GM21528 (cell line): Measurements from ENCODE around the gene SLC6A7.

ENCODE experiments used
- ATAC-seq: cut with Tn5 transposase; IDR thresholded peaks from one replicate; pipeline ENCODE4 v1.9.1; 2021; ENCODE audit warnings: mild to moderate bottlenecking, moderate library complexity; ENCODE audit not compliant: unreplicated experiment, low FRiP score

SLC6A7 gene

DNA sequence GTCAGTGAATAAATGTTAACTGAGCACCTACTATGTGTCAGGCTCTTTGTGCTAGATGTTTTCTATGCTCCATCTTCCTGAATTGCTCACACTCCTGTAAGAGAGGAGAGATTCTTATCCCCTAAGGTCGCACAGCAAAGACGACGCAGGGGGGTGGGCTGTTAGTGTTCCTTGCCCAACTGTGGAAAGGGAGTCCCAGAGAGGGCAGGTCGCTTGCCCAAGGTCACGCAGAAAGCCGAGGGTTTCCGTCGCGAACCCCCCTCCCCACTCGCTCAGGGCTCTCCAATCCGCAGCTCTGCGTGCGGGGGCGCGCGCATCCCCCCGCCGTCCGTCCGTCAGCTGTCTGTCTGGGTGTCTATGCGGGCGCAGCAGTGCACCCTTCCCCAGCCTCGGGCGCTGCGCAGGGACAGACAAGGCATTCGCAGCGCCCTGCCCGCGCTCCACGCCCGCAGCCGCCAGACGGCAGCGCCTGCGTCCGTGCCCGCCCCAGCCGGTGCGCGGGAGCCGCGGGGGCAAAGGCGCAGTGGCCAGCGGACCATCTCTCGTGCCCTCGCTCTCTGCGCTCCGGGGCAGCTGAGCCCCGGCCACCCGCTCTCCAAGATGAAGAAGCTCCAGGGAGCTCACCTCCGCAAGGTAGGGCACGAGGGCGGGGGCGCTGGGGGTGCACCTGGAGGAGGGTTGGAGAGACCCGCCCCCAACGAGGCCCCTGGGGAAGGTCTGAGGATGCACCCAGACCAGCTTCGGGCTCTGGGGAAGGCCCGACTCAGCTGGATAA is at the start of gene SLC6A7:
TSS of gene SLC6A7 (plus strand) at position 335 of the 775 bp plus-strand sequence. CDS start at position 601, 266 bp downstream.
- ATAC-seq = no peak

DNA sequence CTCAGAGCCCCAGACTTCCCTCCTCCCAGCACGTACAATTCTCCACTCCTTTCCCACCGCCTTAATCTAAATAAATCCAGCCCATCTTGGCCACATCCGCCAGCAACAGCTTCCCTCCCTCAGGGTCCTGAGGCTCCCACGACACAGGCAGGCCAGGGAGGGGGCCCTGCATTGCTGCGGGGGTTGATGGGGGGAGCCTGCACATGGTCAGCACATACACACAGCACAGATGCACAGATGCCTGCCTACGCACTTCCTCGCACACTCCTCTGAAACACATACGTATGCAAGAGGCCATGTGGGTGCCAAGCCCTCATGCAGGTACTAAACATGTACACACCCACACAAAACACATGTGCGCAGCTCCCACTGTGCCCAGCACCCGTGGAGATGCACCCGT is 49.0 kb upstream of the SLC6A7 start:
- ATAC-seq = no peak

DNA sequence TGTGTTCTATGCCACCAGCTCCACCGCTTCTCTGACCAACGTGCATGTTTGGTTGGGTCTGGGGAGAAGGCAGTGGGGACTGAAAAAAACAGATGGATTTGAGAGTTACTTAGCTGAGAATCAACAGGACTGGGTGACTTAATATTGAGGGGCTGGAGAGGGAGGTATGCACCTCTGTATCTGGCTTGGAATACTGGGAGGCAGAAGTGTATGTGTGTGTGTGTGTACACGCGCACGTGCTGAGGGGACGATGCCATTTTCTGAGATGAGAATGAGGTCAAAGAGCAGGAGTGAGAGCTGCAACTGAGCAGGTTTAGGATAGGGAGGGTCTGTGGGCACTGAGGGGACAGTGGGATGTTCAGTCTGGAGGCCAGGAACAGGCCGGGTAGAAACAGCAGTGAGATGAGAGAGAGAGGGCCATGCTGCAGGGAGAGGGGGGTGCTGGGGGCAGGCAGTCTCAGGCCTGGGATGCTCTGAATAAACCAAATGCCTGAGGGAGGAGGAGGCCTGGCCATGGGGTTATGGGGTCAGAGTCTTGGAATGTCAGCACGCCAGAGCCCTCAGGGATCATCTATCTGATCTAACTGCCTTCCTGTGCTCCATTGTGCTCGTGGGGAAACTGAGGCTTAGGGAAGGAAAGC is 48.2 kb upstream of the SLC6A7 start:
- no peak for ATAC-seq

DNA sequence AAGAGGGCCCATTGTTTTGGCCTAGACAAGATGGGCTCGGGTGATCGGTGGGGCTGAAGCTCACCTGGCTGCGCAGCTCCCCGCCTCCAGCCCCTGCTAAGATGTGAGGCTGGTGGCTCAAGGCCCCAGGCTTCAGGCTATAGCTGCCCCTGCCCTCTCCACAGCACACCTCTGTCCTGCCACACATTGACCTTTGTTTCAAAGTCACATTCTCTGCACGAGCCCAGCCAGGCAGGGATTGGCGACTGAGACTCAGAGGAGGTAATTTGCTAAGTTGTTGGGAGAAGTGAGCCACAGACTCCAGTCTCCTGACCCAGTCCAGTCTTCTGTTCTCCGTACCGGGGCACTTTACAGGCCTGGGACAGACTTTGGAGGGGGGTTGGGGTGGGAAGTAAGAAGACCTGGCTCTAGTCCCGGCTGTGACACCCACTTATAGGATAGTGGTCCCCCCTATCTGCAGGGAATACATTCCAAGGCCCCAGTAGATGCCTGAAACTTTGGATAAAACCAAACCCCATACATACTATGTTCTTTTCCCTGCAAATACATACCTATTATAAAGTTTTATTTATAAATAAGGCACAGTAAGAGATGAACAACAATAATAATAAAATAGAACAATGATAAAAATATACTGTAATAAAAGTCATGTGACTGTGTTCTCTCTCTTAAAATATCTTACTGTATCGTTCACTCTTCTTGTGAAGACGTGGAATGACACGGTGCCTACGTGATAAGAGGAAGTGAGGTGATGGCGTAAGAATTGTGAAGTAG is 47.5 kb upstream of the SLC6A7 start:
- ATAC-seq = no peak

DNA sequence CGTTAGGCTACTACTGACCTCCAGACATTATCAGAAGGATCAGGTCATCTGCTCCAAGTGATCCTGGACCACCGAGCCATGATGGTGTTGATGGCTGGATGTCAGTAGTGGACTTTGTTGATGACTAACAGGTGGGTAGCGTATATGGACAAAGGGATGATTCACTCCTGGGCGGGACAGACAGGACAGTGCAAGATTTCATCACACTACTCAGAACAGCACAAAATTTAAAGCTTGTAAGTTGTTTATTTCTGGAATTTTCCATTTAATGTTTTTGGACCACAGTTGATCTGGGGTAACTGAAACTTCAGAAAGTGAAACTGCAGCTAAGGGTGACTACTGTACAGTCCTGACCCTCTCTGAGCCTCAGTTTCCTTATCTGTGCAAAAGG is 46.9 kb upstream of the SLC6A7 start:
- no peak for ATAC-seq

DNA sequence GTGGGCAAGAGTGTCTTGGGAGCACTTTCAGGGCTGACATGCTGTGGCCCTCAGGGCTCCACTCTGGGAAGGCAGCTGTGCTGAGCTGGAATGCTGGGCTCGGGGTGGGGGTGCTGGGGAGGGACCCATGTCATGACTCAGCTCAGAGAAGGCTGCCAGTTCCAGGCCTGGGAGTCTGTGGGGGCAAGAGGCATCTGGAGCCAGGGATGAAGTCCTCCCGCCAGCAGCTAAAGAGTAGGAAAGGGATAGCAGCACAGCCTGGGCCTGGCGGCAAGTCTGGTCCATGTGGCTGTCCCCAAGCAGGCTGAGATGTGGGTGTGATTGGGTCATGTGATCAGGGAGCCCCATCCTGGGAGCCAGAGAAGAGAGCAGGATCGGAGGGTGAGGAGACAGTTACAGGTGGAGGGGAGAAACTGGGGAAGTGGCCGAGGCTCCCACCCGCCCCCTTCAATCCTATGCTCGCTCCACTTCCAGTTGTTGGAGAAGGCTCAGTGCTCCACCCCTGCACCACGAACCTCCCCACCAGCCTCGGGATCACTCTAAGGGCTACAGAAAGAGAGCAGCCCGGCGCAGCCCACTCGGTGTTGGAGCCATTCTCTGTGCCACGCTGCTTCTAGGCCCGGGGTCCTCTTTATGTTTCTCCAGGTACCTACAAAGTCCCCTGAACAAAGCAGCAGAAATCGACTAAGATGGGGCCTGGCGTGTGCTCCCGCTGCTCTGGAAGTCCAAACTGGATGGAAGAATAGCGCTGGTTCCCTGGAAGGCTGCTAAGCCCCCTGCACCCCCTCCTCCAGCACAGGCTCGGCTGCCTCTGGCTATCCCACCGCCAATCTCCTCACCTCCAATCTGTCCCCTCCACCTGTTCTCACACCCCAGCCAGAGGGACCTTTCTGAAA is 46.3 kb upstream of the SLC6A7 start:
- no peak for ATAC-seq

DNA sequence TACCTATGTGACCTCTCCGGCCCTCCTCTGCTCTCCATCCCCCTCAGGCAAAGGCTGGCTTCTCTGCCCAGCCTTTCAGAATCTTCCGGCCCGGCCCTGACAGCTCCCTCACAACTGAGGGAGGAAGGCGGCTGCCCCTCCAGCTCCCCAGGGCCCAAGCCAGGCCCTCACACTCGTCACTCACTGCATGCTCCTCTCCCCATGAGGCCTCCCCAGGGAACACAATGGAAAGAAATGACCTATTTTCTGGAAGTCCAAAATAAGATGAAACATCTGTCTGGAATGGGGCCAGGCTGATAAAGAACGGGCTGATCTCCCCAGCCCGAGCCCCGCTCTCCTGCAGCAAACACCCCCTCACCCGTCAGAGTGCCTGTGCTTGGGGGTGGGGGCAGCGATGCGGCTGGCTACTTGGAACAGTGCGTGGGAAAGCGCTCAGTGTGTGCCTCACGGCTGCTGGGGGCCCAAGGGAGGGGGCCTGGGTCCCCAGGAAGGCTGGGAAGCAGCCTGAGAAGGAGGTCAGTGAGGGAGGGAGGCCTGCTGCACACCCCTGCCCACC is 45.5 kb upstream of the SLC6A7 start:
- no peak for ATAC-seq

DNA sequence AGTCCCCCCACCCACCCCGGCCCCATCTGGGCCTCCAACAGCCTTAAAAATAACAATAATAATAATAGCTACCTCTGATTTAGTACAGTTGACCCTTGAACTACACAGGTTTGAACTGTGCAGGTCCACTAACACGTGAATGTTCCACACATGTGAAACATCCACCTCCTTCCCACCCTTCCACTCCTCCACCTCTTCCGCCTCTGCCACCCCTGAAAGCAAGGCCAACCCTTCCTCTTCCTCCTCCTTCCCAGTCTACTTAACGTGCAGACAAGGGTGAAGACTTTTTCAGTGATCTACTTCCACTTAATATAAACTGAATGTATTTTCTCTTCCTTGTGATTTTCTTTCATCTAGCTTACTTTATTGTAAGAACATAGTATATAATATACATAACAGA is 45.0 kb upstream of the SLC6A7 start:
- ATAC-seq = no peak

DNA sequence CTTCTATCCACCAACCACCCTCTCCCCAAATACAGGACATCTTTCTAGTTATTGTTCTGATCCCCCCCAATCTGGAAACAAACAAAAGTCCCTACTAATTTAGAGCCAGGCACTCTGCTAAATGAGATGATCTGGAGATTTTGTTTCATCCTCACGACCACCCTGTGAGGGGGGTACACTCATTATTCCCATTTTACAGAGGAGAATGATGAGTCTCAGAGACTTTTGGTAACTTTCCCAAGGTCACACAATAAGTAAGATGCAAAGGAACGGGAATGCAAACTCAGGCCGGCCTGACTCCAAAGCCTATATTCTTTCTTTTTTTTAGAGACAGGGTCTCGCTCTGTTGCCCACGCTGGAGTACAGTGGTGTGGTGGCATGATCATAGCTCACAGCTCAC is 43.6 kb upstream of the SLC6A7 start:
- ATAC-seq = no peak

DNA sequence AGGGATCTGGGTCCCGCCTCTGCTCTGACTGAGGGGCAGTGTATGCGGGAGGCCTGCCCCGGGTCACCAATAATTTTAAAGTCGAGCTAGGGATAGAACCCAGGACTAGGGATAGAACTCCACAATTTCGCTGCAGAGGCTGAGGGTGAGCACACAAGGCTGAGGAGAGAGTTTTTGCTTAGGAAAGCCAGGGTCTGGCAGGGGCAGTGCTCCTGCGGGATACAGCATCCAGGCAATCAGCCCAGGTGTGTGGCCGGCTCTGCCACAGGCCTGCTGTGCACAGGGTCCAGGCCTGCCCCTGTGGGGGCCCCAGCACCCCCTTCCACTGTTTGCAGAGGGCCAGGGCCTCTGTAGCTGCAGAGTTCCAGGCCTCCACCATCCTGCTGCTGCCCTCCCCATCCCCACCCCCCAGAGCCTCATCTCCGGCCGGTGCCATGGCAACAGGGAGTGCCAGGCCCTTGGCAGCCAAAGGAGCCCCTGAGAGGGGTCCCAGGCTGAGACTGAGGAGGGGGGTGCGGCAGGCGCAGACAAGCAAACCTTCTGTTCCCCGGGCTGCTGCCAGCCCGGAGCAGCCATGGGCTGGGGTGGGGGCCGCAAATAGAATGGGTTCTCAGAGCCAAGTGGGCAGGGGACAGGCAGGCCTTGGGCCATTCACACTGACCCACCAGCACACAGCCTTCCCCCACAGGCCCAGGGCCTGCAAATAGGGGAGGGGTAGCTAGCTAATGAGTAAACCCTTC is 42.8 kb upstream of the SLC6A7 start:
- ATAC-seq = no peak

DNA sequence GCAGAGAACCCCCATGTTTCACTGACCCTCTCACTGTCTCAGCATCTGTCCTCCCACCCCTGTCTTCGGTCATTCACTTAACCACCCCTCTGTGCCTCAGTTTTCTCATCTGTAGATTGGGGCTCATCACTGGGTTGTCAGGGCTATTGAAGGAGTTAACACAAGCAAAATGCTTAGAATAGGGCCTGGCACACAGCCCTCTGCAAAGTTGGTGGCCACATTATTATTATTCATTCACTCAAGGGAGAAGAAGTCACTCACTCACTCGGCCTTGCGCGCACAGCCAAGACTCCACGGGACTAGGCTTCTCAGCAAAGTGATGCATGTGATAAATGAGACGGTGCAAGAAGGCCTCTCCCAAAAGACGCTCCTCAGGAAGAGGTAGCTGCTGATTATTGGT is 42.2 kb upstream of the SLC6A7 start:
- ATAC-seq = no peak

DNA sequence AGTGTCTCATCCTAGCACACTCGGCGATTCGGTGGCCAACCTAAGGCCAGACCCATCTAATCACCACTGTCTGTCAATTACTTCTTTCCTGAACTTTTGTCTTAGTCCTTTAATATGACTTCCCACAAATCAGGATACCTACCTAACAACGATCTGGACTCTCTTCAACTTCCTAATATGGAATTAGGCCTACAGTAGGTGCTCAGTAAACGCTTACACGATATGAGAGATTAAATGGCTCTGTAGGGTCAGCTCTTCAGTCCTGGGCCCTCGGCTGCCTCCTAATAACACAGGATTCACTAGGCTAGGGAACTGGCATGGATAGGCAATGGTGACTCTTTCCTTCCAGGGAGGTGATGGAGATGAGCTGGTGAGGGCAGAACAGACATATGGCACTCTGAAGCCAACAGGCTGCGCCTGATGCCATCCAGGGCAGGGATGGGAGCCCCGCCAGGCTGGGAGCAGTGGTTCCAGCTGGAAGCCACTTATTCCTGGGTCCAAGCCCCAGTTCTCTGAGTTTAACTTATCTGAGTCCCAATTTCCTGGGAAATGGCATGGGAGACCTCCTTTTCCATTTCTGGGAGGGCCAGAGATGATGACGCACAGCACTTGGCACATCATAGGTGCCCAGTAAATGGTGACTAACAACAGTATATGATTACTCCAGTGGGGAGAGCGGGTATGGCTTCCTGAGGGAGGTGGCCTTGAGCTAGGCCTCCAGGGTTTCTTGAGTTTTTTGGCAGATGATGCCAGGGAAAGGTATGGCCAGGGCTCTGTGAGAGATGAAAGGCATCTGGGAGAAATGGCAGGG is 41.5 kb upstream of the SLC6A7 start:
- no peak for ATAC-seq

DNA sequence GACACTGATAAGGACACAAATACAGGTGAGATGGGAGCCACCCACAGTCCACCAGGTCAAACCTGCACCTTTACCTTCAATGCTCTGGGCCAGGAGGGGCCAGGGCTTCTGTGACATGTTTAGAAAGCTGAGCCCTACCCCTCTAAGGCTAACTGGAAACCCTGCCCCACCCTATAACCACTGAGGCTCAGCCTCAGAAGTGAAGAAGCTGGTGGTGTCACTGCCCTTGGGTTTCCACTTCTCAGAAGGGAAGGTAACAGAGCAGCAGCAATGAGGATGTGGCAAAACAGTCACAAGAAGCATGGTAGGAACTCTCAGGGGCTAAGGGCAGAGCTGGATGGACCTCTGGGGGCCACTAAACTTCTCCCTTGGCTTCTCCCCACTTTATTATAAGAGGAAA is 40.2 kb upstream of the SLC6A7 start:
- no peak for ATAC-seq

DNA sequence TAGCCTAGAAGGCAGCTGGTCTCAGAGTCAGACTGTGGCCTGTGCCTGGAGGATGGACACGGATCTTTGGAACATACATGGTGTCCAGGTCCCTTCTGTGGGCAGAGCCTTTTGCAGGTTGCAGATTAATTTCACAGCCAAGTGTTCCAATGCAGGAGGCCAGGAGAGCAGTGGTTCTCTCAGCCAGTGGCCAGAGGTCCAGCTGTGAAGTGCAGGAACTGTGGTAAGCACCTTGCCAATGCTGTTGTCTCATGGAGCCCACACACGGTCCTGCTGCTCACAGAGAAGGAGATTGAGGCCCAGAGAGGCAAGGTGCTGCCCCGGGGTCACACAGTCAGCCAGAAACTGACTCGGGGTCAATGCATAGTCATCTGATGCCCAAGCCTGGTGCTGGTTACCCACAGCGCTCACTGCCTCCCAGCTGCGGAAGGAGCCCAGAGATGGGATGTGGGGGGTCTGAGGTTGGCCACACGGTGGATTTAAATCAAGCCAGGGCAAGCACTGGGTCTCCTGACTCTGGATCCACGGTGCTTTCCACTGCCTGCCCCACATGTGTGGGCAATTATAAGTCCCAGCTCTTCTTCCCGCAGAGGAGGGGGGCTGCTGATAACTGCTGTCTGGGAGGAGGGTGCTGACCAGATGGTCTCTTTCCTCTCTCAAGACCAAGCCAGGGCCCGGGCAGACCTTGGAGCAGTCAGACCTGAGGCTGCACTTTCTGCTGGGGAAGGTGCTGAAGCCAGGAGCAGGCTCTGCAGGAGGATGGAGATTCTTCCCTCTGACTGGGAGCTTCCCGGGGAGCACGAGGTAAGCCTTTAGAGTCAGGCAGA is 37.0 kb upstream of the SLC6A7 start:
- no peak for ATAC-seq

DNA sequence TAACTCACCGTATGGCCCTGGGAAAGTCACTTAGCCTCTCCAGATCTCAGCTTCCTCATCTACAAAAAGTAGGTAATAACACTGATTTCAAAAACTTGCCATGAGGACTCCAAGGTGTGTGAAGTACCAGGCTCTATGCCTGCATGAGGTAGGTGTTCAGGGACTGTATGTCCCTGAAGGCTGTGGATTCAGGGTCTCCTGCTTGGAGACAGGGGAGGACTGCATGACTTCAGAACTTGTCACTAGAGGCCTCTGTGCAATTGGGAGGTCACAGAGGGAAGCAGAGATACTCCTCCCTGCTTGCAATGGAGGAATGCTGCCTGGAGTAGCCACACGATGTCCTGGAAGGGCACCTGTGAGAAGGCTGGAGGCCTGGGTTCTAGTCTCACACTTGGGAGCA is 36.4 kb upstream of the SLC6A7 start:
- ATAC-seq = no peak

DNA sequence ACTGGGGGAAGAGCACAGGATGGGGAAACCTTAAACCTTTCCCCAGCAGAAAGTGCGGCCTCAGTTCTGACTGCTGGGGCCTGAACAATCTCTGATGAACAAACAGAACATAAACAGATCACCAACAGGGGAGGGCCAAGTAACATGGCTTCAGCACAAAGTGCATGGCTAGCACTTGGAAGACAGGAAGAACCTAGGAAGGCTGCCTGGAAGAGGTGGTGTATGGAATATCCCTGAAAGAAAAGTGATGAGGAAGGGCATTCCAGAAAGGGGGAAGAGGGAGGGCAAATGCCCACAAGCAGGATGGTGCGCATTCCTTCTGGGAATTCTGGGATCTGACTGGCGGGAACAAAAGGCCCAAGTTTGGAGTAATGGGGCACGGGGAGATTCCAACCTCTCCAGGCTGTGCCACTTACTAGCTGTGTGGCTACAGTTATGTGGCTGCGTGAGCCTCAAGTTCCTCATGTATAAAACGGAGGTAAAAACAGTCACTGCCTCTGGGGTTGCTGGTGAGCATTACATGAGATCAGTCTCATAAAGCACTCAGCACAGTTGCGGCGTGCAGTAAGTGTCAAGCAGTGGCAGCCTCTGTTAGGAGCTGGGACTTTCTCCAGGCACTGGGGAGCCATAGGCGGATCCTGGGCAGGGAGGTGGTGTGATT is 35.8 kb upstream of the SLC6A7 start:
- ATAC-seq = no peak

DNA sequence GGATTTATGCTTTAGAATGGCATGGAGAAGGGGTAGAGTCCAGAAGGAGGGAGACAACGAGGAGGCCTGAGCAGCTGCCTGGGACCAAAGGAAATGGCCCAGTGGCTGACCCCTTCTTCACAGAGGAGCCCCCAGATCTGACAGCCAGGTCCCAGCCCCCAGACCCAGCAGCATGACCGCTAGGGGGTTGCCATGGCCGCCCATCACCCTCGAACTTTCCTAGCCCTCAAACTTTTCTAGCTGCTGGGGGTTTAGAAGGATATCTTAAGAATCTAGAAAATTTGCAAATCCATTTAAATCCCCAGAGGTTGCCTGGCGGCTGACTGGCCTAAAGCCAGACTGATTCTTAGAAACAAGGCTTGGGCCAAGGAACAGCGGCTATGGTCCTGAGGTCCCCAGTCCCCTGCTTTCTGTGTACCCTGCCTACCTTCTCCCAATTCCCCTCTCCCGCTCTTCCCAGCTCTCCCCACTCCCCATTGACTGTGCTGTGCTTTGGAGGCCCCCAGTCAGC is 35.2 kb upstream of the SLC6A7 start:
- no peak for ATAC-seq
